ENCODE results near the gene ARL2BP.

GRCh38 chr16:57231821-57232350 is 13.2 kb upstream of the ARL2BP start:
- TF ChIP-seq EZH2phosphoT487 (IDR thresholded peaks at IDR 0.05; ENCODE audit: insufficient read depth, low read depth): no peak
- TF ChIP-seq EZH2 (IDR thresholded peaks at IDR 0.05; ENCODE audit: insufficient read depth, poor library complexity, severe bottlenecking): no peak

Measured in GM23248 (cell line).